Chondrocyte (in vitro differentiated cells): Measurements from ENCODE around the gene BCL2L15. TPM values are rescaled to one million over a fixed set of nuclear protein-coding genes. Genes with fewer than 3 reads are reported as not detected.

Source experiments
- DNase-seq: peaks from one replicate; pipeline ENCODE4 v3.0.0; 2021; ENCODE audit warnings: mixed read lengths, low spot score
- H3K27ac Mint-ChIP-seq: one replicate; pipeline ENCODE4 v1.8.0; 2021; ENCODE audit warnings: mild to moderate bottlenecking, moderate library complexity, mixed read lengths; ENCODE audit not compliant: unreplicated experiment
- H3K27me3 Mint-ChIP-seq: 2 replicates; pipeline ENCODE4 v1.8.0; 2021; ENCODE audit warnings: low read depth, mixed read lengths
- H3K36me3 Mint-ChIP-seq: 2 replicates; pipeline ENCODE4 v1.8.0; 2021; ENCODE audit warnings: low read depth, mixed read lengths
- H3K4me1 Mint-ChIP-seq: 2 replicates; pipeline ENCODE4 v1.8.0; 2021; ENCODE audit warnings: low read depth, mild to moderate bottlenecking, mixed read lengths
- H3K4me3 Mint-ChIP-seq: one replicate; pipeline ENCODE4 v1.8.0; 2021; ENCODE audit warnings: mild to moderate bottlenecking, moderate library complexity, mixed read lengths; ENCODE audit not compliant: unreplicated experiment
- H3K9me3 Mint-ChIP-seq: 2 replicates; pipeline ENCODE4 v1.8.0; 2021; ENCODE audit warnings: low read depth, mixed read lengths
- total RNA-seq: library from RNA; stranded (reverse); gene quantifications from 3 replicates; pipeline ENCODE4 v1.2.1, GENCODE V29; 2021
- TF ChIP-seq, protein P1 (sequence below): fragments of 200-600 bp; sonication (generic); IDR thresholded peaks from 2 replicates; pipeline ENCODE4 v1.5.0; 2021; ENCODE audit warnings: antibody characterized with exemption, mild to moderate bottlenecking, moderate library complexity

BCL2L15 gene
- total RNA-seq, 1 donor from 2014 or later, result 0.17 TPM

DNA sequence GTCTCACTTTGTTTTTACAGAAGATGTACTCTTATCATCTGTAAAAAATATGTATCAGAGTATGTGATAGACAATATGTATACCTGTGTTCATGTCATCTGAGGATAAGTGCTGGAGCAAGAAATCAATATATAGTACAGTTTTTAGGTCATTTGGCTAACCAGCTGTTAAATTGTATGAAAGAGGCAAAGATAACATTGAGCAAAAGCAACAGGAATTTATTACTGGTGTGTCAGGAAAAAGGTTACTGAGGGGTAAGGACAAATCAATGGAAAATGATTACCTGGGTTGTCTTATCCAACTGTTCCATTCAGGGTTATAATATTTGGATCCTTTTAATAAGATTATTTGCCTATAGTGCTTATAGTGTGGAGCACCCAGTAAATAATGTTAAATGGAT, 46.6 kb upstream of the BCL2L15 start:
- TF ChIP-seq, protein P1, sequence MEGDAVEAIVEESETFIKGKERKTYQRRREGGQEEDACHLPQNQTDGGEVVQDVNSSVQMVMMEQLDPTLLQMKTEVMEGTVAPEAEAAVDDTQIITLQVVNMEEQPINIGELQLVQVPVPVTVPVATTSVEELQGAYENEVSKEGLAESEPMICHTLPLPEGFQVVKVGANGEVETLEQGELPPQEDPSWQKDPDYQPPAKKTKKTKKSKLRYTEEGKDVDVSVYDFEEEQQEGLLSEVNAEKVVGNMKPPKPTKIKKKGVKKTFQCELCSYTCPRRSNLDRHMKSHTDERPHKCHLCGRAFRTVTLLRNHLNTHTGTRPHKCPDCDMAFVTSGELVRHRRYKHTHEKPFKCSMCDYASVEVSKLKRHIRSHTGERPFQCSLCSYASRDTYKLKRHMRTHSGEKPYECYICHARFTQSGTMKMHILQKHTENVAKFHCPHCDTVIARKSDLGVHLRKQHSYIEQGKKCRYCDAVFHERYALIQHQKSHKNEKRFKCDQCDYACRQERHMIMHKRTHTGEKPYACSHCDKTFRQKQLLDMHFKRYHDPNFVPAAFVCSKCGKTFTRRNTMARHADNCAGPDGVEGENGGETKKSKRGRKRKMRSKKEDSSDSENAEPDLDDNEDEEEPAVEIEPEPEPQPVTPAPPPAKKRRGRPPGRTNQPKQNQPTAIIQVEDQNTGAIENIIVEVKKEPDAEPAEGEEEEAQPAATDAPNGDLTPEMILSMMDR, result no peak
- Mint-ChIP-seq H3K4me1 (peaks cover 54% of the 10 kb centered on the region), H3K36me3 (no peaks in the 10 kb centered on the region), H3K27ac (peak overlapping the region; percentile 19), H3K27me3 (no peaks in the 10 kb centered on the region), H3K4me3 (no peak overlapping the region), H3K9me3 (no peaks in the 10 kb centered on the region)
- DNase-seq, result no peak

GRCh38 chr1:113931451-113931851, 44.1 kb upstream of the BCL2L15 start:
- H3K36me3 Mint-ChIP-seq, result no peaks in the 10 kb centered on the region
- TF ChIP-seq, protein P1, result no peak
- DNase-seq, result no peak
- no peaks in the 10 kb centered on the region for H3K9me3 Mint-ChIP-seq
- H3K4me3 Mint-ChIP-seq, result peak overlapping the region; percentile 82
- H3K4me1 Mint-ChIP-seq, result peaks cover 62% of the 10 kb centered on the region
- H3K27me3 Mint-ChIP-seq, result no peaks in the 10 kb centered on the region
- H3K27ac Mint-ChIP-seq, result peak overlapping the region; percentile 96

DNA sequence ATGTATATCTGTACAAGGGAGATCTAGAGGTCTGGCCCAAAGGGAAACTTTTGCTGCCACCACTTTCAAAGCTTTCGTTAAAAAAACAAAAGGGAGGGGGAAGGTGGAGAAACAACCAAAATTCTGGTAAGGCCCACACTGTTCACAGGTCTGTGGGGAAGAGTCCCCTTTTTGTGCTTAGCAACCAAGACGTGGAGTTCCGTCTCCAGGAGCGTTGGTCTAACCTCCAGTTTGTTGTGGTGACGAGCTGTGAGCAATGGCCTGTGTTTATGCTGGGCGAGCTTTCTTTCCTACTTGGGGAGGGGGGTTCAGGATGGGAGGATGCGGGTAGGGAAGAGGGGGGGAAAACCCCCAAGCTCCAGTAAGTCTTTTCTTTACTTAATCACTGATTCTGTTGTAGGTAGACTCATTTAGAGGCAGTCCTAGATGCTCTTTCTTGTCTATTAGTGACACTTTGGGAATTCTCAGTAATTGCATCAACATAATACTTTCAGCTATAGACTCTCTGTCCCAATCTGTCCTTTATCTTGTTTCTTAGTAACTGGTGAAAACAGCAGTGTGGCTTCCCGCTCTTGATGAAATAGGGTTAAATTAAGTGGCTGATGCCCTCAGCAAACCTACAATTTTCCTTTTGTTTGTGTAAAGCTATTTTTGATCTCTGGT, 43.2 kb upstream of the BCL2L15 start:
- Mint-ChIP-seq H3K4me3 (peak overlapping the region; percentile 82), H3K27ac (peak overlapping the region; percentile 96), H3K4me1 (peaks cover 56% of the 10 kb centered on the region), H3K9me3 (no peaks in the 10 kb centered on the region), H3K27me3 (no peaks in the 10 kb centered on the region), H3K36me3 (no peaks in the 10 kb centered on the region)
- no peak for DNase-seq
- TF ChIP-seq, protein P1, result no peak

DNA sequence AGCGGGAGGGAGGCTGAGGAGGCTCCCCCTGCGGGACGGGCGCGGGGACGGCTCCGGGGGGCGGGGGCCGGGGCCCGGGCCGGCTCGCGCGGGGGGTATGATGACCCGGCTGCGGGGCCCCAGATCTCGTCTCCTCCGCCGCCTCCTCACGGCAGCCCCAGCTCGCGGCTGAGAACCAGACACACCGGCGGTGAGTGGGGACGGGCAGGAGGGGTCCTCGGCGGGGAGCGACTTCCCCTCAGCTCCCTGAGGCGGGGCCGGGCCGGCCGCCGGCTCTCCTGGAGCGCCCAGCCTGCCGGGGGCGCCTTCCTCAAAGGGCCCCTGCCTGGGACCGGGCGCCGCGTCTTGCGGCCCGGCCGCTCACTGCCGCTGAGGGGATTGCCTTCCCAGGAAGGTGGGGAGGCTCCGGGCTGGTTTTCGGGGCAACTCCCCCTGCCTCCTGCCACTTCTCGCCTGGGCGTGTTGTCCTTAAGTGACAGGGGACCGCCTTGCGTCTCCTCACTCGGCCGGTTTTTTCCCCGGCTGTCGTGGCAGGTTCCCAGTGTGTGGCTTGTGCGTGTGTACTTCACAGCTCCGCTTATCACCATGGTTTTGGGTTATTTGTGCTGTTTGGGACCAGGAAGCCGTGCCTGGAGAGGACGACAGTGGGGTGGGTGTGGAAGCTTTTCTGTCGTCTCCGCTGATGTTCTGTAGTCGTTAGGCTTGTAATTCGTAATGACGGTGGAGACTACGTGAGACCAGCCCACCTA, 42.5 kb upstream of the BCL2L15 start:
- Mint-ChIP-seq H3K27ac (peak overlapping the region; percentile 96), H3K27me3 (no peaks in the 10 kb centered on the region), H3K4me3 (peak overlapping the region; percentile 82), H3K9me3 (no peaks in the 10 kb centered on the region), H3K36me3 (no peaks in the 10 kb centered on the region), H3K4me1 (peaks cover 50% of the 10 kb centered on the region)
- TF ChIP-seq, protein P1, result peak; percentile 70
- DNase-seq, result no peak

DNA sequence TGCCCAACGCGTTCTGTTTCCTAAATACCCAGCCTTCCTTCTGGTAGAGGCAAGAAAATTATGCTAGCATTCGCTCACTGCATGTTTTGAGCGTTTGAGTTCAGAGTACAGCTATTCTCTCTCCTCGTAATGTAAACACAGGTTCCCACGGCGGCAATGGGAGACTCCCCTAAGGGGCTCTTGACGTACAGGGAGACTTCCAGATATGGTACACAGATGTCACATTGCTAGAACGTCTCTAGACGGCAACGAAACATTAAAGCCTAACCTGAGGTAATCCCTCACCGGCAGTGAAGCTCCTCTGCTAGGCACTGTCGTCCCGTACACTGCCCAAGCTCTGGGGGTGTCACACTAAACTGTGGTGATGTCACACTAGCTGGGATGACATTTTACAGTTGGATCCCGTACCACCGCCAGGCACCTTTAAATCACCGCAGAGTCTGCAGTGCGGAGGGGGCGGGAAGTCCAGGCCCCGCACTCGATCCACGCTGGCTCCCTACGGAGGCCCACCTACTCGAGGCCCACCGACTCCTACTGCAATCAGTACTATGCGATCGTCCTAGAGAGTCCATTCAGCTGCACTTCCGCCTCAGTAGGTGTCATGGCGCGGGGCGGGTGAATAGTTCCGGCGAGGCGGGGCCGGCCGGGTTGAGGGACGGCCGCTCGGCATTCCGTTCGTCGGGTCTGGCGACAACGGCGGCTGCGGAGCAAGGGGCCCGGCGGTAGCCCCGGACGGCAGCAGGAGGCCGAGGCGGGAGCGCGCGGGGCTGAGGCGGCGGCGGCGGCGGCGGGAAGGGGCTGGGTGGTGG, 41.8 kb upstream of the BCL2L15 start, which contains the start of gene HIPK1:
Gene HIPK1, plus strand, starts transcription at position 384 of the 809 bp plus-strand sequence.
- Mint-ChIP-seq H3K27me3 (peaks cover 1% of the 10 kb centered on the region), H3K9me3 (no peaks in the 10 kb centered on the region)
- DNase-seq, result peak; percentile 96

More for the DNA sequence above, 41.8 kb upstream of the BCL2L15 start, which contains the start of gene HIPK1:
- Mint-ChIP-seq H3K36me3 (no peaks in the 10 kb centered on the region), H3K27ac (peak within 1 kb of the TSS; percentile 100), H3K4me3 (peak within 1 kb of the TSS; percentile 97), H3K4me1 (peaks cover 50% of the 10 kb centered on the region)
- TF ChIP-seq, protein P1, result no peak
